Caco-2 (cell line): ENCODE results near the gene MANBA. TPM values are rescaled to one million over a fixed set of nuclear protein-coding genes. Genes with fewer than 3 reads are reported as not detected.

Experiments used
- BruUV-seq: library from RNA; stranded (reverse); fragments of 400-500 nt; replicated peaks from 2 replicates; lab custom pipeline; 2021; lab: Mats Ljungman, UMichigan
- CTCF ChIA-PET: fragments of 300-600 bp; sonication (Branson Sonifier 250); formaldehyde crosslinking; loops from one replicate; lab custom pipeline; 2022; ENCODE audit warnings: antibody characterized with exemption; lab: Charles Lee
- POLR2A ChIA-PET: fragments of 300-600 bp; sonication (Branson Sonifier 250); formaldehyde crosslinking; loops from one replicate; lab custom pipeline; 2022; ENCODE audit warnings: antibody characterized with exemption; lab: Charles Lee
- DNase-seq, 2 experiments: peaks; one replicate each; pipeline versions ENCODE4 v3.0.0 to v3.0.0-alpha.2; 2020 to 2022
- H3K27me3 ChIP-seq: replicated peaks from 2 replicates; pipeline ENCODE4 v1.6.0; 2011; ENCODE audit warnings: low read length; ENCODE audit not compliant: control insufficient read depth, insufficient read depth
- H3K36me3 ChIP-seq: 2 replicates; pipeline ENCODE4 v1.5.1; 2011; ENCODE audit warnings: low read length; ENCODE audit not compliant: control insufficient read depth, insufficient read depth
- H3K4me1 ChIP-seq: fragments of 250-450 bp; sonication (Bioruptor Pico); 2 replicates; pipeline ENCODE4 v1.5.1; 2020; ENCODE audit warnings: mild to moderate bottlenecking
- H3K4me3 ChIP-seq: 2 replicates; pipeline ENCODE4 v1.5.1; 2011; ENCODE audit warnings: low read depth, mild to moderate bottlenecking, control low read depth, low read length
- H3K9me3 ChIP-seq: fragments of 250-450 bp; sonication (Bioruptor Pico); 2 replicates; pipeline ENCODE4 v1.5.1; 2020; ENCODE audit warnings: mild to moderate bottlenecking, moderate library complexity
- H3K27ac Mint-ChIP-seq: one replicate; pipeline ENCODE4 v1.8.0; 2022; ENCODE audit warnings: mixed read lengths; ENCODE audit not compliant: unreplicated experiment
- H3K27me3 Mint-ChIP-seq: one replicate; pipeline ENCODE4 v1.8.0; 2022; ENCODE audit warnings: mixed read lengths; ENCODE audit not compliant: insufficient read depth, unreplicated experiment
- H3K36me3 Mint-ChIP-seq: one replicate; pipeline ENCODE4 v1.8.0; 2022; ENCODE audit warnings: mild to moderate bottlenecking, mixed read lengths; ENCODE audit not compliant: insufficient read depth, unreplicated experiment
- H3K4me1 Mint-ChIP-seq: one replicate; pipeline ENCODE4 v1.8.0; 2022; ENCODE audit warnings: low read depth, mixed read lengths; ENCODE audit not compliant: unreplicated experiment
- H3K4me3 Mint-ChIP-seq: one replicate; pipeline ENCODE4 v1.8.0; 2022; ENCODE audit warnings: mild to moderate bottlenecking, moderate library complexity, mixed read lengths; ENCODE audit not compliant: unreplicated experiment
- H3K9me3 Mint-ChIP-seq: one replicate; pipeline ENCODE4 v1.8.0; 2022; ENCODE audit warnings: mixed read lengths; ENCODE audit not compliant: unreplicated experiment
- CTCF ChIP-seq, 2 experiments: fragments of 200-600 bp in 1 of 2; IDR thresholded peaks; 1 replicate in 1 of 2; 2 replicates in 1 of 2; pipeline versions ENCODE4 v1.5.1 to v1.8.0; 2011 to 2022; ENCODE audit warnings: antibody characterized with exemption in 1 of 2, control low read depth in 1 of 2, inconsistent platforms in 1 of 2, low read depth in 1 of 2, low read length in 1 of 2, mild to moderate bottlenecking in 1 of 2, moderate library complexity in 1 of 2; ENCODE audit not compliant: insufficient read depth in 1 of 2, severe bottlenecking in 1 of 2, unreplicated experiment in 1 of 2
- intact Hi-C: fragments of 100-400 bp; cut with micrococcal nuclease; formaldehyde crosslinking; loops from one replicate; pipeline ENCODE4 v1.10.0; 2022; ENCODE audit not compliant: unreplicated experiment
- total RNA-seq: library from RNA; stranded (reverse); gene quantifications from 2 replicates; pipeline ENCODE4 v1.2.3, GENCODE V29; 2022

MANBA gene
- total RNA-seq, 1 experiment from 2014 or later = 53.5 TPM

- Mint-ChIP-seq H3K9me3 (no peaks in the 10 kb centered on the region), H3K36me3 (peaks cover 33% of the 10 kb centered on the region), H3K4me3 (no peak overlapping the region), H3K4me1 (no peaks in the 10 kb centered on the region), H3K27me3 (no peaks in the 10 kb centered on the region), H3K27ac (no peak overlapping the region)
- BruUV-seq = no TSS peak
- peak in 1 of 2 experiments; percentile 19 for TF ChIP-seq CTCF (IDR thresholded peaks at IDR 0.05; ENCODE audit: insufficient read depth in 1 of 2, low read depth in 1 of 2, low read length in 1 of 2, severe bottlenecking in 1 of 2, unreplicated experiment in 1 of 2)
- Histone ChIP-seq H3K27me3 (no peaks in the 10 kb centered on the region), H3K4me3 (no peak overlapping the region), H3K4me1 (no peaks in the 10 kb centered on the region), H3K36me3 (peaks cover 2% of the 10 kb centered on the region), H3K9me3 (no peaks in the 10 kb centered on the region)
- intact Hi-C loops = no loop called here
- ChIA-PET CTCF (no interaction called here), POLR2A (no interaction called here)
- DNase-seq = no peak
Measured at GRCh38 chr4:102604222-102604940, 156.4 kb downstream of the MANBA start.

DNA sequence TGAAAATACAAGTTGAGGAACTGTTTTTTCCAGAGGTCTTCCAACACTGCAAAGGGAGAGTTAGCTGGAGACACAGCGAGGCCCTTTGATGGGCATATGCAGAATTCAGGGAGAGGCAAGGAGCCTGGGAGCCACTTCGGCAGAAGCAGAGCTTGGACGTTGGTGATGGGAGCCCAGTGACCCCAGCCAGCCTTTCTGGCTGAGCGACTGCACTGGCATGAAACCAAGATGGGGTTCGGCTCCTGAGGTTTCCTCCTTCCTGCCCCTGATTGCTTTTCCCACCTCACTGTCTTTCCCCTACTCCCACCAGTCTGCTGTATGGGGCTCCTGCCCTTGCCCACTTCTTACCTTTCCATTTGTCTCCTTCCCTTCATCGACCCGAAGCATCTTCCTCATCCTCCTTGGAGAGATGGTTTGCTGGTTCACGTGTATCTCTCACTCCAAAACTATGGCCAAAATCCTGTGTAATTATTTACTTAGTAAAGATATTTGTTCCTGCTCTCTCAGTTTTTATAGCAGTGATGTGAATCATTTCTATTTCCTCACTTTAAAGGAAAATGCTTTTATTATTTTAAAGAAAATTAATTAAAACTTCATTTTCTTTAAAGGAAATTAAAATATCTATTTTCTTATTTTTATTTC is 159.1 kb downstream of the MANBA start:
- H3K9me3 Mint-ChIP-seq = no peaks in the 10 kb centered on the region
- no peak overlapping the region for H3K4me3 ChIP-seq
- H3K4me3 Mint-ChIP-seq = no peak overlapping the region
- H3K27ac Mint-ChIP-seq = no peak overlapping the region
- peaks cover 39% of the 10 kb centered on the region for H3K36me3 Mint-ChIP-seq
- CTCF ChIA-PET = interaction anchor here (0.6 kb wide), 1 partner anchor 181 kb away, joined by 3 read pairs; no protein-coding TSS in a partner anchor
- H3K27me3 Mint-ChIP-seq = no peaks in the 10 kb centered on the region
- no peaks in the 10 kb centered on the region for H3K4me1 ChIP-seq
- DNase-seq = no peak
- H3K4me1 Mint-ChIP-seq = no peaks in the 10 kb centered on the region
- TF ChIP-seq CTCF (IDR thresholded peaks at IDR 0.05; ENCODE audit: insufficient read depth in 1 of 2, low read depth in 1 of 2, low read length in 1 of 2, severe bottlenecking in 1 of 2, unreplicated experiment in 1 of 2) = no peak
- no peaks in the 10 kb centered on the region for H3K9me3 ChIP-seq
- H3K36me3 ChIP-seq = no peaks in the 10 kb centered on the region; the same call in 1 of the 2 replicates
- no TSS peak for BruUV-seq
- POLR2A ChIA-PET = no interaction called here
- no peaks in the 10 kb centered on the region for H3K27me3 ChIP-seq
- intact Hi-C loops = no loop called here

GRCh38 chr4:102600689-102601088 is 160.1 kb downstream of the MANBA start:
- H3K4me1 ChIP-seq = no peaks in the 10 kb centered on the region
- intact Hi-C loops = no loop called here
- Mint-ChIP-seq H3K36me3 (peaks cover 43% of the 10 kb centered on the region), H3K9me3 (no peaks in the 10 kb centered on the region), H3K27me3 (no peaks in the 10 kb centered on the region), H3K27ac (no peak overlapping the region), H3K4me1 (no peaks in the 10 kb centered on the region), H3K4me3 (no peak overlapping the region)
- H3K4me3 ChIP-seq = no peak overlapping the region
- DNase-seq = no peak
- POLR2A ChIA-PET = no interaction called here
- no peaks in the 10 kb centered on the region; the same call in 1 of the 2 replicates for H3K36me3 ChIP-seq
- CTCF ChIA-PET = interaction anchor here (0.6 kb wide), 1 partner anchor 180 kb away, joined by 3 read pairs; no protein-coding TSS in a partner anchor
- no TSS peak for BruUV-seq
- H3K27me3 ChIP-seq = no peaks in the 10 kb centered on the region
- no peaks in the 10 kb centered on the region for H3K9me3 ChIP-seq
- no peak for TF ChIP-seq CTCF (IDR thresholded peaks at IDR 0.05; ENCODE audit: insufficient read depth in 1 of 2, low read depth in 1 of 2, low read length in 1 of 2, severe bottlenecking in 1 of 2, unreplicated experiment in 1 of 2)
